ENCODE measurements around the gene CYP39A1. TPM values are rescaled to one million over a fixed set of nuclear protein-coding genes. Genes with fewer than 3 reads are reported as not detected.

The CYP39A1 gene
- total RNA-seq, 1 donor from 2014 or later = 1.4 TPM

GRCh38 chr6:46676604-46677313, 24.1 kb upstream of the CYP39A1 start:
- Histone ChIP-seq H3K27me3 (no peaks in the 10 kb centered on the region), H3K36me3 (peaks cover 0 to 30% of the 10 kb centered on the region in 2 donors), H3K4me3 (no peak overlapping the region), H3K9me3 (no peaks in the 10 kb centered on the region), H3K27ac (no peak overlapping the region), H3K4me1 (no peaks in the 10 kb centered on the region)
- TF ChIP-seq CTCF (IDR thresholded peaks at IDR 0.05) = no peak
- intact Hi-C loops (cut with DNase I) = no loop called here
- DNase-seq (ENCODE audit: low spot score in 2 of 2) = no peak

DNA sequence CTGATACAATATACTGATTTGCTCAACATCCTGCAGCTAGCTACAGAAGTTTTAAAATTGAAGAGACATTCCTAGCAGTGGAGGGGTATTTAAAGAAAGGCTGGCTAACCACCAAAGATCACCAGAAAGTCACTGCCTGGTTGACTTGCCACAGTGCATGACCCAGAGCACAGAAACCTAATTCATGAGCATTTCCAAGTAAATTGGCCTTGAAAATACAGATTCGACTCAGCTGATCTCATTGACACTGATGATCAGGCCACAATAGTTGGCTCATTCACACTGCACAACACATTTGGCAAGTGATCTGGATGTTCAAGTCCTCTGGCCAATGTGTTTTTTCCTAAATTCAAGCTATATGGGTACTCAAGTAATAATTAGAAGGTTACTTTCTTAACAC, 21.8 kb upstream of the CYP39A1 start:
- Histone ChIP-seq H3K9me3 (no peaks in the 10 kb centered on the region), H3K4me1 (no peaks in the 10 kb centered on the region), H3K4me3 (no peak overlapping the region), H3K27me3 (no peaks in the 10 kb centered on the region), H3K27ac (no peak overlapping the region), H3K36me3 (peaks cover 0 to 34% of the 10 kb centered on the region in 2 donors)
- no peak for TF ChIP-seq CTCF (IDR thresholded peaks at IDR 0.05)
- no peak for DNase-seq (ENCODE audit: low spot score in 2 of 2)
- intact Hi-C loops (cut with DNase I) = no loop called here

- H3K27ac ChIP-seq = no peak overlapping the region
- no peak for DNase-seq (ENCODE audit: low spot score in 2 of 2)
- H3K36me3 ChIP-seq = peaks cover 0 to 31% of the 10 kb centered on the region in 2 donors
- H3K9me3 ChIP-seq = no peaks in the 10 kb centered on the region
- no peak for TF ChIP-seq CTCF (IDR thresholded peaks at IDR 0.05)
- no peaks in the 10 kb centered on the region for H3K4me1 ChIP-seq
- no peak overlapping the region for H3K4me3 ChIP-seq
- intact Hi-C loops (cut with DNase I) = no loop called here
- no peaks in the 10 kb centered on the region for H3K27me3 ChIP-seq
These were observed 14.8 kb upstream of the CYP39A1 start for GRCh38 chr6:46667377-46667776.

DNA sequence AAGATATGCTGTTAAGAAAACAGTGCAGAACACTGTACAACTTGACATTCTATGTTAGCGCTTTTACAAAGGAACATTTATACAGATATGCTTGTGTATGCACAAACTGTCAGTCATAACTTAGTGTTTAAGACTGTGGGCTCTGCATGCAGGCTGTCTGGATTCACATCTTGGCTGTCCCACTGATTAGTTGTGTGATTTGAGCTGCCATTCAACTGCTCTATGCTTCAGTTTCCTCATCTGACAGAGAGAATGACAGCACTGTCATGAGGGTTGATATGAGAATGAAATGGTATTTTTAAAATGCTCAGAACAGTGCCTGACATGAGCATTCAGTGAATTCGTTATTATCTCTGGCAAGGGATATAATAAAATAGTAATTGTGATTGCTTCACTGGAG, 8.9 kb upstream of the CYP39A1 start:
- no peaks in the 10 kb centered on the region for H3K9me3 ChIP-seq
- H3K36me3 ChIP-seq = peaks cover 4 to 14% of the 10 kb centered on the region in 2 donors
- DNase-seq (ENCODE audit: low spot score in 2 of 2) = no peak
- H3K27me3 ChIP-seq = no peaks in the 10 kb centered on the region
- no peak overlapping the region for H3K27ac ChIP-seq
- no peak for TF ChIP-seq CTCF (IDR thresholded peaks at IDR 0.05)
- intact Hi-C loops (cut with DNase I) = no loop called here
- H3K4me1 ChIP-seq = no peaks in the 10 kb centered on the region
- H3K4me3 ChIP-seq = no peak overlapping the region

DNA sequence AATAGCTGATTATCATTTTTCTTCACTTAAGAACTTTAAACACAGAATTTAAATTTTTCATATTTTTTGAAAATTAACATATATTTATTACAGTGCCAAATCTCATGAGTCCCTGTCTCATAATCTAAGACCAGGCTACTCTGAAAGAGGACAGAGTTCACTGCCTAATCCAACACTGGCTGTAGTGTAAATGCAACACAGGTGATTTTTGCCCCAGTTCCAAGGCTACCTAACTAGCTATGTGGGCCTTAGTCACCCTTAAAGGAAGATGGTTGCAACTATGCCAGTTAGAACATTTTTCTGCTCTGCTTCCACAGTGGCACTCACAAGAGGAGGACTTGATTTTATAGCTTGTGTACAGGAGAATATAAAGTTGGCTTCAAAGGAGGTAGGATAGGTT, 5.0 kb upstream of the CYP39A1 start:
- no peaks in the 10 kb centered on the region for H3K27me3 ChIP-seq
- no peak overlapping the region for H3K27ac ChIP-seq
- peaks cover 4 to 11% of the 10 kb centered on the region in 2 donors for H3K36me3 ChIP-seq
- DNase-seq (ENCODE audit: low spot score in 2 of 2) = no peak
- intact Hi-C loops (cut with DNase I) = no loop called here
- no peak overlapping the region for H3K4me3 ChIP-seq
- H3K4me1 ChIP-seq = peaks cover 0 to 4% of the 10 kb centered on the region in 2 donors
- TF ChIP-seq CTCF (IDR thresholded peaks at IDR 0.05) = no peak
- H3K9me3 ChIP-seq = no peaks in the 10 kb centered on the region
